Measurements from ENCODE around the gene USB1. TPM values are rescaled to one million over a fixed set of nuclear protein-coding genes. Genes with fewer than 3 reads are reported as not detected.

USB1 gene
- total RNA-seq, 1 donor from 2014 or later = 36.0 TPM

DNA sequence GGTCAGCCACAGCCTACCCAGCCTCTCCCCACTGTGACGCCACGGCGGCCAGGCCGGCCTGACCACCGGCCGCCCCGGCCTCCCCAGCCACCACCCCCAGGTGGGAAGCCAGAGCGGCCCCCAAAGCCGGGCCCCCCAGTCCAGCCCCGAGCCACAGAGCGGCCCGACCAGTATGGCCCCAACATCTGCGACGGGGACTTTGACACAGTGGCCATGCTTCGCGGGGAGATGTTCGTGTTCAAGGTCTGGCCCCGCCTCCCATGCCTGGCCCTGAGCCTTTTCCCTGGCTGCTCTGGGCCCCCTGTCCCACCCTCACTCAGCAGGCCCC, 40.4 kb downstream of the USB1 start:
- intact Hi-C loops (cut with DNase I) = no loop called here
- DNase-seq (ENCODE audit: low spot score) = no peak

GRCh38 chr16:58042001-58042885, 41.0 kb downstream of the USB1 start:
- intact Hi-C loops (cut with DNase I) = no loop called here
- DNase-seq (ENCODE audit: low spot score) = no peak

DNA sequence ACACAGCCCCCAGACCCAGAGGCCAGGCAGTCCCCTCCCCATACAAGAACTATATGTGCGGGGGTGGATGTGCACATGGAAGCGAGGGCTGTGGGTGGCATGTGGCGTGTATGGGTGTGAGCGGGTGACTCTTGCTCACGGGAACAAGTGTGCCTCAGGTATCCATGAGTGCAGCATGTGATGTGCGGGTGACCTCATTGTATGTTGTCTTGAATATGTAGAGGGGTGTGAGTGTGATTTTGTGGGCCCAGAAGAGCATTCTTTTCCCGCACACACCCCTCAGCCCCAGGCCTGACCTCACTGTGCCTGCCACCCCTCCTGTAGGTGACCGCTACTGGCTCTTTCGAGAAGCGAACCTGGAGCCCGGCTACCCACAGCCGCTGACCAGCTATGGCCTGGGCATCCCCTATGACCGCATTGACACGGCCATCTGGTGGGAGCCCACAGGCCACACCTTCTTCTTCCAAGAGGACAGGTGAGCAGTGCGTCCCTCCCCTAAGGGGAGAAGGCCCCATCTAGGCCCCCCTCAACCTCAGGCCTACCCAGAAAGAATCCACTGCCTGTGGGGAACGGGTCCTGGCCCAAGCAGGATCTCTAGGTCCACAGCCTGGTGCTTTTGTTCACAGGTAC, 41.8 kb downstream of the USB1 start:
- no peak for DNase-seq (ENCODE audit: low spot score)
- intact Hi-C loops (cut with DNase I) = no loop called here

- intact Hi-C loops (cut with DNase I) = no loop called here
- DNase-seq (ENCODE audit: low spot score) = no peak
Observed at GRCh38 chr16:58043571-58044155, 42.5 kb downstream of the USB1 start.

DNA sequence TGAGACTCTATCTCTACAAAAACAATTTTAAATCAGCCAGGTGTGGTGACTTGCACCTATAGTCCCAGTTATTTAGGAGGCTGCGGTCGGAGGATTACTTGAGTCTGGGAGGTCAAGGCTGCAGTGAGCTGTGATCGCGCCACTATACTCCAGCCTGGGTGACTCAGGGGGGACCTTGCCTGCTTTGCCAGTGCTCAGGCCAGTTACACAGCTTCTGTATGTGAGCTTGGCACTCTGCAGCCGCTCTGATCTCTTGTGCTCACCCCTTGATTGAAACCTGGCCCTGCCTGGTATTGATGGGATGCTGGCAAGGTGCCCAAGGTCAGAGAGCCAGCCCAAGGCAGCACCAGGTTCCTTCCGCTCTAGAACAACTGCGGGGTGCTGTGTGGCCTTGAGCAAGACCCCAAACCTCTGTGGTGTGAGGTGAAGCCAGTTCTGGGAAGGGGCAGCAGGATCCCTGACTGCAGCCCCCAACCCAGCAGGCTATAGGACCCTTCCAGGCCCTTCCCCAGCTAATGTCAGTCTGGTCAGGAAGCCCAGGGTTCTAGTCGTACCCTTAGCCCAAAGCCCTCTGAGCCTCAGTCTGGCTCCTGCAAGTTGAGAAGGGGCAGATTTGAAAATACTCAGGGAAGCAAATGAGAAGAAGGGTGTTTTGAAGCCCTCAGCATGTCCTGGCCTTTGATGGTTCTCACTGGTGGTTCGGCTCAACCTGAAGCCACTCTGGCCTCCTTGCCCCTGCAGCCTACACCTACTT, 43.2 kb downstream of the USB1 start:
- intact Hi-C loops (cut with DNase I) = no loop called here
- no peak for DNase-seq (ENCODE audit: low spot score)

GRCh38 chr16:58045096-58045495, 43.9 kb downstream of the USB1 start:
- no peak for DNase-seq (ENCODE audit: low spot score)
- intact Hi-C loops (cut with DNase I) = no loop called here

GRCh38 chr16:58046054-58046881, 45.1 kb downstream of the USB1 start:
- no peak for DNase-seq (ENCODE audit: low spot score)
- intact Hi-C loops (cut with DNase I) = no loop called here

DNA sequence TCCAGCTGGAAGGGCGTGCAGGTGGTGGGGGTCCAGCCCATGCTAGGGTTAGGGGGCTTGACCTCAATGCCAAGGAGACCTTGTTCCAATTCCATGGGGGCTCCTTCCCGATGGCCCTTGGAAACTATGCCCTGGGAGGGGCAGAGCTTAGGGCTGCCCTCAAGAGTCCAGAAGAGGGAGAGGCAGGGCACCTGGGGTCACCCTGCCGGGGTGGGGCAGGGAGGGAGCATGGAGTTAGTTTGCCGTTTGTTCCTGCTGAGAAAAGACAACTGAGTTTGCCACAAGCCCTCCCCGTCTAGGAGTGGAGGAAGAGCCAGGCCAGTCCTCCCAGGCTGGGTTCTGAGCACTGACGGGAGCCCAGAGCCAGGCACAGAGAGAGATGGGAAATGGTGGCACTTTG, 45.7 kb downstream of the USB1 start:
- DNase-seq (ENCODE audit: low spot score) = no peak
- intact Hi-C loops (cut with DNase I) = no loop called here

DNA sequence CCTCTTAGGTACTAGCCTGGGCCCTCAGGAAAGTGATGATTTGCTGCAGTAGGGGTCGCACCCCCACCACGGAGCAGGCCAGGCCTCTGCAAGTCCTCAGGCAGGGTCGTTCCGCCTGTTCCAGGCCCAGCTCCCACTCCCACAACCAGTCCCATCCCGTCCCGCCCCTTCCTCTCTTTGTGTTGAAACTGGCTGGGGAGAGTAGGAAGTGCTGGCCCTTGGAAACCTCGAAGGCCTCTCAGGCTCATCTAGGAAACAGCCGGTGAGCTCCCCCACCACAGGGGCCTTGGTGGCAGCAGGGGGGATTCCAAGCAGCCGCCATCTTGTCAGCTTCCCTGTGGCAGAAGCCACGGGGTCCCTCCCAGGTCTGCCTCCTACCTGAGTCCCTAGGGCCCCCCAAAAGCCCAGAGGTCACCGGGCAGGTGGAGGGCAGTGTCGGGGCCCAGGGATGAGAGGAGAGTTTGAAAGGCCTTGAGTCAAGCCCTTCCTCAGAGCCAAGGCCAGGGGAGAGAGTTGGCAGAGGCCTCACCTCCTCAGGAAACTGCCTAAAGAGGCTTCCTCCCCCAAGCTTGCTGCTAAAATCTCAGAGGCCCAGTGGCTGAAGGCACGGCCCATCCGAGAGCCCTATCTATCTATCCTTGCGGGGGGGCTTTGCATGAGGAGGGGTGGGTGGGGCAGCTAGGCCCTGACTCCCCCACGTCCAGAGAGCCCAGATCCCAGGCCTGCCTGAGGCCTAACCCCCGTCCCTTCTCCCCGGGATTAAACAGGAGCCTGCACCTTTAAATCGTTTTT, 46.5 kb downstream of the USB1 start:
- intact Hi-C loops (cut with DNase I) = no loop called here

DNA sequence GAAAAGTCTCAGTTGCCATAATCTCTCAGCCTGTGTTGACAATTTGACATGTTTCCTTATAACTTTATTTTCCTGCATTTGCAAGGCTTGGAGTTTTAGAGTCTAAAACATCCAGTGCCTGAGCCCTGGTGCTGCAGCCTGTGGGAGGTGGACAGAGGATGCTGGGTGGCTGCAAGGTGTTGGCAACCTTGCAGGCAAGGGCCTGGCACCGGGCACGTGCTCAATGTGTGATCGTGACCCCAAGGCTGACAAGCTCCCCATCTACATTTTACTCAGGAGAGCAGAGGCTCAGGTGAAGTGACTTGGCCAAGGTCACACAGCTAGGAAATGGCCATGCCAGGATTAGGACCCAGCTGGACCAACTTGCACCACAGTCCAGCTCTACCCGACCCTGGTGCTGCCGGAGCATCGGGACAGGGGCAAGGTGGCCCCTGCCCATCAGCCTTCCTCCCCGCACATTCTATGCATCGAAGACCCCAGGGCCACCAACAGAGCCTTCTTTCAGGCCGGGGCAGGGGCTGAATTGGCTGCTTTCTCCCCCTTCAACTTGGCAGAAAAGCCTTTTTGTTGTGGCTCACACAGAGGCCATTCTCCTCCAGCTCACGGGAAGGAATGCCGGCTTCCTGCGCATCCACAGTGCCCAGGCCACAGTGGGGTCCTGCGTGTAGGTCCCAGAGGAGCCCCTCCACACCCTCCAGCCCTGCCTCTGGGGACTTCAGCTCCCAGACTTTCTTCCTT, 47.5 kb downstream of the USB1 start:
- intact Hi-C loops (cut with DNase I) = no loop called here
- no peak for DNase-seq (ENCODE audit: low spot score)

More for the DNA sequence above, 46.5 kb downstream of the USB1 start:
- DNase-seq (ENCODE audit: low spot score) = no peak

GRCh38 chr16:58049232-58050185, 48.3 kb downstream of the USB1 start:
- intact Hi-C loops (cut with DNase I) = no loop called here
- DNase-seq (ENCODE audit: low spot score) = no peak

GRCh38 chr16:58051296-58051695, 50.1 kb downstream of the USB1 start:
- intact Hi-C loops (cut with DNase I) = no loop called here
- no peak for DNase-seq (ENCODE audit: low spot score)

- intact Hi-C loops (cut with DNase I) = no loop called here
- DNase-seq (ENCODE audit: low spot score) = no peak
Observed at GRCh38 chr16:58051821-58052603, 50.8 kb downstream of the USB1 start.

- no peak for DNase-seq (ENCODE audit: low spot score)
- intact Hi-C loops (cut with DNase I) = no loop called here
Observed at GRCh38 chr16:58053682-58054005, 52.4 kb downstream of the USB1 start.

- DNase-seq (ENCODE audit: low spot score) = no peak
- intact Hi-C loops (cut with DNase I) = no loop called here
Observed at GRCh38 chr16:58054289-58054688, 53.1 kb downstream of the USB1 start.

DNA sequence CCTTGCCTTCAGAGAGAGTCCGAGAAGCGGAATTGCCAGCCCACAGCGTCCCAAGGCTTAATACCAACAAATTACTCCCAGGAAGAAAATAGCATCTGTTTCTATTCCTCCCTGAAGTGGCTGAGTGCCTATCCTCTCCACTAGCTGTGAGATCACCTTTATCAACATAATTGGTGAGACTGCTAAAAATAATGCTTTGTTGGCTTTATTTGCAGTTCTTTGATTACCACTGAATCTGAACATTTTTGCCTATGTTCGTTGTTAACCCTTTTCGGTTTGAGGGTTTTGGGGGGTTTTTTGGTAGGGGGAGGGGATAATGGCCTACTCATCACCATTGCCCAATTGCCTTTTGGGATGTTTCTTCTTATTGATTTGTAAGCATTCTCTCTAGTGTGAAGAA, 55.4 kb downstream of the USB1 start:
- intact Hi-C loops (cut with DNase I) = no loop called here
- DNase-seq (ENCODE audit: low spot score) = no peak

Measured in cardiac septum (tissue), 1 donor.